DLD1 (cell line): ENCODE measurements around the gene AEN.

Experiments
- in situ Hi-C: cut with HindIII; loops from 2 replicates; pipeline ENCODE4 v1.10.0; 2017; ENCODE audit warnings: low sequenced_read_pairs

The AEN gene

GRCh38 chr15:88613074-88613944, 7.8 kb upstream of the AEN start:
- in situ Hi-C loops: no loop called here

- in situ Hi-C loops: no loop called here
Measured at GRCh38 chr15:88615303-88616107, 5.6 kb upstream of the AEN start.

- in situ Hi-C loops: no loop called here
Measured at GRCh38 chr15:88616240-88616639, 4.9 kb upstream of the AEN start.

DNA sequence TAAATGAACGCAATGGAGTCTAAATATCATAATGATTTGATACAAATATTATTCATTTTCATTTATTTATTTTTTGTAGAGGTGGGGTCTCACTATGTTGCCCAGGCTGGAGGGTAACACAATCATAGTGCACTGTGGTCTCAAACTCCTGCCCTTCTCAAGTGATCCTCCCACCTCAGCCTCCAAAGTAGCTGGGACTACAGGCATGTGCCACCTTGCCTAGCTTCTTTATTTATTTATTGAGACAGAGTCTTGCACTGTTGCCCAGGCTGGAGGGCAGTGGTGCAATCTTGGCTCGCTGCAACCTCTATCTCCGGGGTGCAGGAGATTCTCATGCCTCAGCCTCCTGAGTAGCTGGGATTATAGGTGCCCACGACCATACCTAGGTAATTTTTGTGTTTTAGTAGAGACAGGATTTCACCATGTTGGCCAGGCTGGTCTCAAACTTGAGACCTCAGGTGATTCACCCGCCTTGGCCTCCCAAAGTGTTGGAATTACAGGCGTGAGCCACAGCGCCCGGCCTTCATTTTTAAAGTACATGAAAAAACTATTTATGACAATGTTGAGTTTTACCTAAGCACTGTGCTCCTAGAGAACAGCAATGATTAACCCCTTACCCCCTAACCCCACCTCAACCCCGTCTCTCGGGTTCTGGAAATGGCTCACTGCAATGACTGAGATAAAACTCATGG, 4.0 kb upstream of the AEN start:
- in situ Hi-C loops: no loop called here

DNA sequence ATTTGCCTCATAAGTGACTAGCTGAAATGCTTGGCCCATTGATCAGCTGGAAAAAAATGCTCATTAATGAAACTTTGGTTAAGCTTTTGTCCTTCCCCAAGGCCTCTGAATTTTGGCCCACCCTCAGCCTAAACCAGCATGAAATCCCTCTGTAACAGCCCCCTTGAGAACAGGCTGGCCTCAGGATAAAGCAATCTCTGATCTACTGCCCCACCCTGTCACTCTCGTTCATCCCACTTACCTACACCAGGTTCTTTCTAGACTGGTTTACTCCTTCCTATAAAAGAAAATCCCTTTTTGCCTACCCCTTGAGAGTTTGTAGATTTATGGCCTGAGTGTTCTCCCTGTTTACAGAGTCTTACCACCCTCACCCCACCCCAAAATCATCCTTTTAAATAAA, 3.4 kb upstream of the AEN start:
- in situ Hi-C loops: no loop called here

DNA sequence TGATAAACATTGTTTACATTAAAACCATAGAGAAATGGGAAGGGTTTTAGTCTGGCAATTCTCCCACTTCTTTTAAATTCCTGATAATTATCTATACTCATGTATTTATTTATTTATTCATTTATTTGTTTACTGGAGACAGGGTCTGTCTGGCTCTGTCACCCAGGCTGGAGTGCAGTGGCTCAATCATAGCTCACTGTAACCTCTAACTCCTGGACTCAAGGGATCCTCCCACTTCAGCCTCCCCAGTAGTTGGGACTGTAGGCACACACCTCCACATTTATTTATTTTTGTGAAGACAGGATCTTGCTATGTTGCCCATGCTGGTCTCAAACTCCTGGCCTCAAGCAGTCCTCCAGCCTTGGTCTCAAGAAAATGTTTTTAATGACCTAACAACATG, 2.5 kb upstream of the AEN start:
- in situ Hi-C loops: no loop called here

DNA sequence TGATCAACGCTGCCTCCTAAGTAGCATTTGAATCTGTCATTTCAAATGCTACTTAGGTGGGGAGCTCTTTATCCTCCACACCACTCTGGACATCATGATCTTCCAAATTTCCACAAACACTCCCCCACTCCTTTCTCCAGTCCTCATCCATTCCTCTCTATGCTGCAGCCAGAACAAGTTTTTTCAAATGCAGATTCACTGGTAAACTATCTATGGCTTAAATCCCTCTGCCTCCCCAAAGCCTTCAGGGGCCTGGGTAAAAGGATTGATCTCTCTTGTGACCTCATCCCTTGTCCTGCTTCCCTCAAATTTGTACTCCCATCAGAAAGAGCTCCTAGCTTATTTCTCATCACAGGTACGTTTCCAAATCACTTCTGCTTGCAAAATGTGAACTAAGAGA, 1.3 kb upstream of the AEN start:
- in situ Hi-C loops: no loop called here

DNA sequence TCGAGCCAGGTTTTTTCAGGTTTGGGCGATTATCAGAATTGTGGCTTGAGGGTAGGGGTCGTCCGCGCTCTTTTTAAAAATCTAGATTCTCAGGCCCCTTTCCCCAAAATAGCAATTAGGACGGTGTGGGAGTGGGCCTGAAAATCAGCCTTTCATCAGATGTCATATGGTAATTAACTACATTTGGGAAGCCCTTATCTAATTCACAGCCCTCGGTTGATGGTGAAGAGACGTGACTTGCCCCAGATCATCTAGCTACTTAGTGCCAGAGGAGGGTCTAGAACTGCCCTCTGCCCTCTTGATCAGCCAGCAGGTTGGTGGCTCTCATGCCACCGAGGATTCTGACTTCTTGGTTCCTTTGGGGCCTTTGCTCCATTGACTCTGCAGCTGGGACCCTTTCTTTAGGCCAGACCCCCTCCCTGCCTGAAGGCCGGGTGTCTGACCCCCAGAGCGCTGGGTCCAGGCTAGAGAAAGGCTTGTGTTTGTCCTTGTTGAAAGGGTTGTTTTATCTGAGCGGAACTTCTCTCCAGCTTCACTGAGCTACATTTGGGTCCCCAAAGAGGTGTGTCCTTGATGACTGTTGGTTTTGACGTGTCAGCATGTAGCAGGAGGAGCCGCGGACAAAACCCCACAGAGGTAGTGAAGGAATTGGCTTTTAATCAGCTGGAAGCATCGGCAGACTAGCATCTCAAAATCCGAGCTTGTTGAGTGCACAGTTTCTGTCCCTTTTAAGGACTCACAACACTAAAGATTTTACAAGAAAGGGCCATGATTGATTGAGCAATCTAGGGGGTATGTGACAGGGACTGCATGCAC, 857 bp downstream of the AEN start:
- in situ Hi-C loops: no loop called here

DNA sequence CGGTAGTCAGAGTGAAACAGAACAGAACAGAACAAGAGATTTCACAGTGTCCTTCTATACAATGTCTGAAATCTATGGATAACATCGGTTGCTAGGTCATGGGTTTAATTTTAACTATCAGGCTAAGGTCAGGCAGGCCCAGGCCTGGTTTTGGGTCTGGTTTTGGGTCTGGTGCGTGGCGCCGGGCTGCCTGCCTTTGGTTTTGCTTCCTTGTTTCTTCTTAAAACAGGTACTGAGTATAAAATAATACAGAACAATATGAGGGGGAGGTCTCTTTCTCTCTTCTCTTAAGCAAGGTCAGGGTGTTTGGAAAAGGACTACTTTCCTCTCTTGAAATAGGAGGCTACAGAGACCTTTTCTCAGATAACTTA, 1.4 kb downstream of the AEN start:
- in situ Hi-C loops: no loop called here

DNA sequence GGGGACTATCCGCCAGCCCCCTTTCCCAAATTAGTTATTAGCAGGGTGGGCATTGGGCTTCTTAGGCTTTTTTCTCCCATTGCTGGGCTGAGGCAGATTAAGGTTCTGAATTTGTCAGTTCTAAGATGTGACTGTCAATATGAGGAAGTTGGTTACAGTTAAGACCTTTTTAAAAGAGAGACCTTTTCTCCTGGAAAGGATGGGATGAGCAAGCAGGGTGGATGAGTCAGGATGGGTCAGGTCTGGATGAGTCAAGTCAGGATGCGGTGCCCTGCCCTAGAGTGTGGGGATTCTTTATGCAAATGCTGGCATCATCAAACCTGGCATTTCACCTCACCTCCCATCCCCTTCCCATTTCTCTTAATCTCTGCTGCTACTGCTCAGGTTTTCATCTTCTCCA, 1.9 kb downstream of the AEN start:
- in situ Hi-C loops: no loop called here

- in situ Hi-C loops: no loop called here
Measured at GRCh38 chr15:88623632-88624031, 2.5 kb downstream of the AEN start.

- in situ Hi-C loops: no loop called here
Measured at GRCh38 chr15:88624156-88624970, 3.2 kb downstream of the AEN start.

GRCh38 chr15:88624971-88625490, 3.9 kb downstream of the AEN start:
- in situ Hi-C loops: no loop called here

DNA sequence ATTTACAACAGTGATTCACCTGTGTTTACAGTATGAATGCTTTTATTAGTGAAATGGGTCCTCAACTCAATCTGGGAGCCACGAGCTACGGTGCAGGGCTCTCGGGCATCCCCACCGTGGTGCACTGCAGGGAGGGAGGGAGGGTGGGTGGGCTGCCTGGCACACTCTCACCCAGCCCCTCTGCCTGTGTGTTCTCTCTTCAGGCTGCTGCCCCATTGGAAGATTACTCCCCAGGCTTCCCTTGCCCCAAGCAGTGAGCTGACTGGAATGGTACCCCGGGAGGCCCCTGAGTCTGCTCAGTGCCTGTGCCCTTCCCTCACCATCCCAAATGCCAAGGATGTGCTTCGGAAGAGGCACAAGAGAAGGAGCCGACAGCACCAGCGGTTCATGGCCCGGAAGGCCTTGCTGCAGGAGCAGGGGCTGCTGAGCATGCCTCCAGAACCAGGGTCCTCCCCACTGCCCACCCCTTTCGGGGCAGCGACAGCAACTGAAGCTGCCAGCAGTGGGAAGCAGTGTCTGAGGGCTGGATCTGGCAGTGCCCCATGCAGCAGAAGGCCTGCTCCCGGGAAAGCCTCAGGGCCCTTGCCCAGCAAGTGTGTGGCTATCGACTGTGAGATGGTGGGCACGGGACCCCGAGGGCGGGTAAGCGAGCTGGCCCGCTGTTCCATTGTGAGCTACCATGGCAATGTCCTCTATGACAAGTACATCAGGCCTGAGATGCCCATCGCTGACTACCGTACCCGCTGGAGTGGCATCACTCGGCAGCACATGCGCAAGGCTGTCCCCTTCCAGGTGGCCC, 5.0 kb downstream of the AEN start:
- in situ Hi-C loops: no loop called here

- in situ Hi-C loops: no loop called here
Measured at GRCh38 chr15:88627463-88627862, 6.3 kb downstream of the AEN start.

DNA sequence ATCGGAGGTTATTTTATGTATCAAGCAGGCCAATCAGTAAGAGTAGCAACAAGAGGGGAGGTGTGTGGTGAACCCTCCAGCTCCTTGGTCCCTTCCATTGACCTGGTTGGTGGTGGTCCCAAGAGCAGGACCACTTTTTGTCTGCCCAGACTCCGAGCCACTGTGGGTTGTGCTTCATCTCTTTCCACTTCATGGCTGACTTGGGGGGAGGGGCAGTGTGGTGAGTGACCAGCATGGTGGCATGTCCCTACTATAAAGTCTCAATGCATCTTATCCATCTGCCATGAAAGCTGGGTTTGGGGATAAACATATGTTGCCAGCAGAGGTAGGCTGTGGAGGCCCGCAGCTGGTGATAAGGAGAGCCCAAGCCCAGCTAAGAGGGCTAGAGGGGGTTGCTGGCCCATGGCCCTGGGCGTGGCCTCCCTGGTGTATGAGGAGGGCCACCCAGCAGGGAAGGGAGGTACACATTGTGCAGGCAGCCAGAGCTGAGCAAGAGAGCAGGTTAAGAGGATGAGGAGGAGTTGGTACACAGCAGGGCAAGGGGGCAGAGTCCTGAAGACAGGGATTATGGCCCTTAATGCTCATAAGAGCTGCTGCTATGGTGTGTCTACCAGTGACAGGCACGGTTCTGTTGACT, 7.0 kb downstream of the AEN start:
- in situ Hi-C loops: no loop called here

GRCh38 chr15:88629071-88629470, 7.9 kb downstream of the AEN start:
- in situ Hi-C loops: no loop called here

DNA sequence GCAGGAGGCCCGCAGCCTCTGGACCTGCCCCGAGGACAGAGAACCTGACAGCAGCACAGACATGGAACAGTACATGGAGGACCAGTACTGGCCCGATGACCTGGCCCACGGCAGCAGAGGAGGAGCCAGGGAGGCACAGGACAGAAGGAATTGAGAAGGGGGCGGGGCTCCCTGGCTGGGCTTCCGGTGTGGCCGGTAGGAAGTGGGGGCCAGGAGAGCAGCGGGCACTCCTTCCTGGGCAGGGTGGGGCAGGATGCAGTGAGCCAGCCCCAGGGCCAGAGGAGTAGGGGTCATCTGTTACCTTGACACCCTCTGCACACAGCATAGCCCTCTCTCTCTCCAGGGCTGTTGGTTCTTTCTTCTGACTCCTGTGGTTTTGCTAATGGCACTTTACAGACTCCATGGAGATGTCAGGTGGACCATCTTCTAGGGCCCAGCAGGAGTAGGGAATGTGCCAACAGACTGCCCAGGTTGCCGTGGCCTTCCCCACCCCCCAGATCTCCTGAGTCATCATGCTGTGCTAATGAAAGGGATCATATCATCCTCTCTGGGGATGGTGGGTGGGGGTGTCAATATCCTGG, 9.1 kb downstream of the AEN start:
- in situ Hi-C loops: no loop called here
